Panc1 (cell line): ENCODE measurements around the gene TNRC18.

Experiments used
- CTCF ChIP-seq: fragments of 450-650 bp; IDR thresholded peaks from 2 replicates; pipeline ENCODE4 v1.5.1; 2017; ENCODE audit warnings: mild to moderate bottlenecking
- REST ChIP-seq, 2 experiments: IDR thresholded peaks; 2 replicates each; pipeline ENCODE4 v1.6.1; 2011 to 2012; ENCODE audit warnings: low read depth in 2 of 2, control low read depth in 1 of 2, low read length in 1 of 2, mild to moderate bottlenecking in 1 of 2, moderate library complexity in 1 of 2; ENCODE audit not compliant: insufficient read depth in 1 of 2

DNA sequence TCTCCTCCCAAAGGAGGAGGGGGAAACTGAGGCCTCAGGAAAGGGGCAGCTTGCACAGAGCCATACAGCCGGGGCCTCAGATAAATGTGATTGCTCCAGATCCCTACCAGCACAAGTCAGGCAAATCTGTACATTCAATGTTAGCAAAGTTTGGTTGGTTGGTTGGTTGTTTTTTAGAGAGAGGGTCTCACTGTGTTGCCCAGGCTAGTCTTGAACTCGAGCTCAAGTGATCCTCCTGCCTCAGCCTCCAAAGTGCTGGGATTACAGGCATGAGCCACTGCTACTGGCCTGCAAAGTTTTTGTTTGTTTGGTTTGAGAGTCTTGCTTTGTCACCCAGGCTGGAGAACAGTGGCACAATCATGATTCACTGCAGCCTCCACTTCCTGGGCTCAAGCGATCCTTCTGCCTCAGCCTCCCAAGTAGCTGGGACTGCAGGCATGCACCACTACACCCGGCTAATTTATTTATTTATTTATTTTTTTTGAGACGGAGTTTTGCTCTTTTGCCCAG, 30.0 kb upstream of the TNRC18 start:
- no peak for TF ChIP-seq CTCF
- TF ChIP-seq REST (IDR thresholded peaks at IDR 0.05; ENCODE audit: insufficient read depth in 1 of 2, low read depth in 2 of 2, low read length in 1 of 2), result no peak
